ENCODE results near the gene BRSK2.
"Not testable (repeated sequence)": the region's sequence is repeated elsewhere in the genome, so short reads cannot be mapped to it uniquely, and the experiment has no call there.

DNA sequence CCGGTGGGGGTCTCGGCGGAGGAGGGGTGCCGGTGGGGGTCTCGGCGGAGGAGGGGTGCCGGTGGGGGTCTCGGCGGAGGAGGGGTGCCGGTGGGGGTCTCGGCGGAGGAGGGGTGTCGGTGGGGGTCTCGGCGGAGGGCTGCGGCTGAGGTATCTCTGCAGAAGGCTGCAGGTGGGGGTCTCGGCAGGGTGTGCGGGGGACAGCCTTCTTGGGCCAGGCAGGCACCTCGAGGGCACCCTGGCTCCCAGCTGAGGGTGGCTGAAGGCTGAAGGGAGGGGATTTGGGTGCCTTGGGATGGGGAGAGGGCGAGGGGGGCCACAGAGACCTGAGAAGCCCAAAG lies 45.7 kb downstream of the BRSK2 start:
- TF ChIP-seq, protein P1, sequence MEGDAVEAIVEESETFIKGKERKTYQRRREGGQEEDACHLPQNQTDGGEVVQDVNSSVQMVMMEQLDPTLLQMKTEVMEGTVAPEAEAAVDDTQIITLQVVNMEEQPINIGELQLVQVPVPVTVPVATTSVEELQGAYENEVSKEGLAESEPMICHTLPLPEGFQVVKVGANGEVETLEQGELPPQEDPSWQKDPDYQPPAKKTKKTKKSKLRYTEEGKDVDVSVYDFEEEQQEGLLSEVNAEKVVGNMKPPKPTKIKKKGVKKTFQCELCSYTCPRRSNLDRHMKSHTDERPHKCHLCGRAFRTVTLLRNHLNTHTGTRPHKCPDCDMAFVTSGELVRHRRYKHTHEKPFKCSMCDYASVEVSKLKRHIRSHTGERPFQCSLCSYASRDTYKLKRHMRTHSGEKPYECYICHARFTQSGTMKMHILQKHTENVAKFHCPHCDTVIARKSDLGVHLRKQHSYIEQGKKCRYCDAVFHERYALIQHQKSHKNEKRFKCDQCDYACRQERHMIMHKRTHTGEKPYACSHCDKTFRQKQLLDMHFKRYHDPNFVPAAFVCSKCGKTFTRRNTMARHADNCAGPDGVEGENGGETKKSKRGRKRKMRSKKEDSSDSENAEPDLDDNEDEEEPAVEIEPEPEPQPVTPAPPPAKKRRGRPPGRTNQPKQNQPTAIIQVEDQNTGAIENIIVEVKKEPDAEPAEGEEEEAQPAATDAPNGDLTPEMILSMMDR (conservative IDR thresholded peaks at IDR 0.05 in 1 of 2, IDR thresholded peaks at IDR 0.05 in 1 of 2; ENCODE audit: extremely low read depth in 1 of 2, insufficient read depth in 1 of 2, low read depth in 1 of 2, low read length in 2 of 2): not testable (repeated sequence)
- TF ChIP-seq EZH2 (IDR thresholded peaks at IDR 0.05; ENCODE audit: borderline replicate concordance, low read length): not testable (repeated sequence)
